NCI-H526 (cell line): ENCODE measurements around the gene PLB1.

Experiments used
- DNase-seq, 2 experiments: peaks; one replicate each; lab custom pipeline; 2025; lab: John Stamatoyannopoulos, UW

The PLB1 gene, protein sequence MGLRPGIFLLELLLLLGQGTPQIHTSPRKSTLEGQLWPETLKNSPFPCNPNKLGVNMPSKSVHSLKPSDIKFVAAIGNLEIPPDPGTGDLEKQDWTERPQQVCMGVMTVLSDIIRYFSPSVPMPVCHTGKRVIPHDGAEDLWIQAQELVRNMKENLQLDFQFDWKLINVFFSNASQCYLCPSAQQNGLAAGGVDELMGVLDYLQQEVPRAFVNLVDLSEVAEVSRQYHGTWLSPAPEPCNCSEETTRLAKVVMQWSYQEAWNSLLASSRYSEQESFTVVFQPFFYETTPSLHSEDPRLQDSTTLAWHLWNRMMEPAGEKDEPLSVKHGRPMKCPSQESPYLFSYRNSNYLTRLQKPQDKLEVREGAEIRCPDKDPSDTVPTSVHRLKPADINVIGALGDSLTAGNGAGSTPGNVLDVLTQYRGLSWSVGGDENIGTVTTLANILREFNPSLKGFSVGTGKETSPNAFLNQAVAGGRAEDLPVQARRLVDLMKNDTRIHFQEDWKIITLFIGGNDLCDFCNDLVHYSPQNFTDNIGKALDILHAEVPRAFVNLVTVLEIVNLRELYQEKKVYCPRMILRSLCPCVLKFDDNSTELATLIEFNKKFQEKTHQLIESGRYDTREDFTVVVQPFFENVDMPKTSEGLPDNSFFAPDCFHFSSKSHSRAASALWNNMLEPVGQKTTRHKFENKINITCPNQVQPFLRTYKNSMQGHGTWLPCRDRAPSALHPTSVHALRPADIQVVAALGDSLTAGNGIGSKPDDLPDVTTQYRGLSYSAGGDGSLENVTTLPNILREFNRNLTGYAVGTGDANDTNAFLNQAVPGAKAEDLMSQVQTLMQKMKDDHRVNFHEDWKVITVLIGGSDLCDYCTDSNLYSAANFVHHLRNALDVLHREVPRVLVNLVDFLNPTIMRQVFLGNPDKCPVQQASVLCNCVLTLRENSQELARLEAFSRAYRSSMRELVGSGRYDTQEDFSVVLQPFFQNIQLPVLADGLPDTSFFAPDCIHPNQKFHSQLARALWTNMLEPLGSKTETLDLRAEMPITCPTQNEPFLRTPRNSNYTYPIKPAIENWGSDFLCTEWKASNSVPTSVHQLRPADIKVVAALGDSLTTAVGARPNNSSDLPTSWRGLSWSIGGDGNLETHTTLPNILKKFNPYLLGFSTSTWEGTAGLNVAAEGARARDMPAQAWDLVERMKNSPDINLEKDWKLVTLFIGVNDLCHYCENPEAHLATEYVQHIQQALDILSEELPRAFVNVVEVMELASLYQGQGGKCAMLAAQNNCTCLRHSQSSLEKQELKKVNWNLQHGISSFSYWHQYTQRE (N-terminal part only)

DNA sequence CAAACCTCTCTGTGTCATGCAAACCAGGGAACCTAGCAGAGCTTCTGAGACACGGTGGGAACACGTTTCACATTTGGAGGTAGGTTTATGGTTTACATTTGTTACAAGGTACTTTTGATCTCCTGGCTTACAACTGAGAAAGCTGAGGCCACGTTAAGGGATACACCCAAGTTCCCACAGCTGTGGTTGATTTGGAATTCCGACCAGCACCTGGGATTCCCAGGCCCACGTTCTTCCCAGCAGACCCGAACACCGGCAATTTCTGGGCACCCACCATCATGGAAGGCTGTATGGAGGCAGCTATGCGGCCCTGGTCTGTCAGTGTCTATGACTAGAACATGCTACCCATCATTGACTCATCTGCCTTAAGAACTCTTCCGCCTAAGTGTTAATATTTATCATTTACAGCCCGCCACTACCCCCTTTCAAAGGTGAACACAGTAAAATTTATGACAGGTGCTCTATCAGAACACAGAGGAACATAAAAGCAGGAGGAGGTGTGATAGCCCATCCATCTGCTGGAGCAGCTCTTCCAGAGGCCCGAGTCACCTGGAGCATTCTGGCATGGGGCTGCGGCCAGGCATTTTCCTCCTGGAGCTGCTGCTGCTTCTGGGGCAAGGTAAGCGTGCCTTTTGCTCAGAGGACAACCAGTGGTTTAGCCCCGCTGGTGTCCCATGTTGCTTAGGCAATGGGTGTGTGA, at the start of gene PLB1:
TSS of gene PLB1 (plus strand) at position 510 of the 700 bp plus-strand sequence. CDS start at position 565, 55 bp downstream.
- no peak for DNase-seq

- DNase-seq, result no peak
These were observed 49.3 kb upstream of the PLB1 start for GRCh38 chr2:28446531-28446930.

DNA sequence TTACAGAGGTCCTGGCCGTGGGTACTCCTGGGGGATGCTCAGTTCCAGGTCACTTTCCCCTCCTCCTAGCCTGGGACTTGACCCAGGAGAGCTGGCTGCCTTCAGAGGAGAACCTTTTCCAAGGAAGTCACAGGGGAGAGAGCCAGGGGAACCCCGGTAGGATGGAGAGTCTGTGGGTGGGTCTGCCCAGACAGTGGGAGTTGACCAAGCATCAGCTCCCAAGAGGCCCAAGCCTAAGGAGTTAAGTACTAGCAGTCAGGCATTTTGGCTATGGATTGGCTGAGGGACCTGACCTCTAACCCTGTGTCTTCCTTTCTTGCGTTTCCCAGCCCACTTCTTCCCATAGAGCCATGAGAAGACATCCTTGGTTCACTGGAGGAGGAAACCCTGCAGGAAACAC, 48.8 kb upstream of the PLB1 start:
- DNase-seq, result no peak

GRCh38 chr2:28447943-28448792, 47.7 kb upstream of the PLB1 start:
- DNase-seq, result no peak

GRCh38 chr2:28448793-28449100, 47.1 kb upstream of the PLB1 start:
- no peak for DNase-seq

DNA sequence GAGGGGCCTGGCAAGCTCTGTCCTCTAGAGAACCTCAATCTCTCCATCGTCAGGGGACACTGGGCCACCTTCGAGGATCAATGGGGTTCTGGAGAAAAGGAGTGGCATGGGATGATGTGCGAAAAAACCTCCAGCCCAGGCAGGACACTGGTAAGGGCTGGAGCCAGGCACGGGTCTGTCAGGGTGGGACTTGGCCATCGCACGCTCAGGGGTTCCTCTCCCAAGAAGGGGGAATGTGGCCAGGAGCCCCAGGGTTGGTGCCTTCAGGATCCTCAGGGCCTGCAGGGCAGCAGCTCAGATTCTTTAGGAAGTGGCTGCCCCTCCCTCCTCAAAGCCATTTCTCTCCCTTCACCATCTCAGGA, 46.8 kb upstream of the PLB1 start:
- no peak for DNase-seq

DNA sequence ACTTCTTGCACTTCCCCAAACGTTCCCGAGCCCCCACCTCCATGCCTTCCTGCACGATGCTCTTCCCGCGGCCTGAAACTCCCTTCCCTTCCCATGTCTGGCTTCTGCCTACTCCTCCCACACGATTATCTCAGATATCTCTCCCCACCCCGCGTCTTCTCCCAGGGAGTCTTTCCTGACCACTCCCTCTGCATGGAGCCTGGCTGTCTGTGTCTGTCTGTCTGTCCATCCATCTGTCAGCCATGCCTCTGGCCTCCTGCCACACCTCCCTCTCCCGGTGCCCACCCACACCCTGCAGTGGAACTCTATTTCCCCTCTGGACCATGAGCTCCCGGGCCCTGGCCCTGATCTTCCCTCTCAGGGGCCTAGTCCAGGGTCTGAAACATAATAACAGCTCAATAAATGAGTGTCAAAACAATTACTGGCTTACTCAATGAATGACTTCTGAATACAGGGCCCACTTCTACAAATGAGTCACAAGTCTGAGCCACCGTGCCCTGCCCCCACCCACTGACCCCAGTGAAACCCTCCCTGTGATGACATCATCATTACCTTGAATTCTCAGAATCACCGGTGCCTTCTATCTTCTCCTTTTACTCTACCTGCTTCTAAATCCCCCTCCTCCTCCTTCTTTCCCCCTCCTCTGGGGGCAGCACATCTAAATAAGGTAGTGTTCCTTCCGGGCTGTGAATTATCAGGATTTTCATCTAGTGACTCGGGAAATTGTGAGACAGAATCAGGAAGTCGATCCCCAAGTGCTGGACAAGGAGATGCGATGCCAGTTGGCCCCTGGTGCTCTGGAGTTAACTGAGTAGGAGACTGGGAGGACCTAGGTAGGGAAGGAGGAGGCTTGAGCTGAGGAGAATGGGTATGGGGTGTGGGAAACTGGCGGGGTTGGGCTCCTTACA, 46.1 kb upstream of the PLB1 start:
- DNase-seq, result no peak

DNA sequence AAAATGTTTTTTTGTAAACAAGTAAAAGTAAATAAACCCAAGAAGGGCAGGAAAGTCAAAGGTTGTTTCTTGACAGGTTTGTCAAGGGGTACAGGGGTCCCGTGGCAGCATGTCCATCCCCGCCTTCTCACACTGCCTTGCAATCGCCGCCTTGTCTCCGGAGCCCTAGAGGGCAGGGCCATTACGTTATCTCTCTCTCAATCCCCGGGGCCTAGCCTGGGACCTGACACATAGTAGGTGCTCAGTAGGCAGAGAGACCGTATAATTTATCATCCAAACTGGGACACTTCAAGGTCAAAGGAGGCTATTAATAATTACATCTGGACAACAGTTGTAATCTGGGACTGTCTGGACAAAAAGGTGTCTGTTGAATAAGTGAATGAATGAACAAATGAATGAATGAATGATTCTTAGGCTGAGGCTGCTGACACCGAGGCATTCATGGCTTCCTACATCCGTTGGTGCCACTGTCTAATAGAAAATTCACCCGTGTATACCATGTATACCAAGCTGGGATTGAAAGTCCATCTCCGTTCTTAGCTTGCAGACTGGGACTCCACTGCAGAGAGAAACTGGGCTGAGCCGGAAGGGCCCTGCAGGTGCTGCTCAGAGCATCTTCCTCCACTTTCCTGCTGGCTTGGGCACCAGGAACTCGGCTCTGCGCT, 44.8 kb upstream of the PLB1 start:
- no peak for DNase-seq

GRCh38 chr2:28451793-28452533, 43.9 kb upstream of the PLB1 start:
- no peak for DNase-seq

DNA sequence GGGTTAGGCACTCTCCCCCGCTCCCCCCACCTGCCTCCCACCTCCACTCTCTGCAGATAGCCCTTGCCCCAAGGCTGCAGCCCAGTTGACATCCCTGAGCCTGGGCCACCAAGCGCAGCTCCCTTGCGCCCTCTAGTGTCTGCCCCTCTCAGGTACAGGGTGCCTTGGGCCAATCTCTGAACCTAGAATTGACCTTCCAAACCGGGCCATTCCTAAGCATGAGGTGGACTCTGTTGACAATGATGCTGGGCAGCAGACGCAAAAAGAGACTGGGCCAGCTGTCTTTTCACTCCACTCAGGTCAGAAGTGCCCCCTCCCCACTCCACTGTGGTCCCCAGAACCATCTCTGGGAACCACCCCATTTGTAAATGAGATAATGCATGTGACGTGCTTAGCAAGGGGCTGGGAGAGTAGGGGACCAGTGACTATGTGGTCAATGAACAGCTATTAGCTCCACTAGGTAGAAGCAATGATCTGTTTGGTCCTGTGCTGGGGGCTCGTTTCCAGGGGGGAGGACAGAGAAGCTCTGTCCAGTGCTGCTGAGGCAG, 43.3 kb upstream of the PLB1 start:
- peak in 1 of 2 experiments; percentile 49 for DNase-seq

DNA sequence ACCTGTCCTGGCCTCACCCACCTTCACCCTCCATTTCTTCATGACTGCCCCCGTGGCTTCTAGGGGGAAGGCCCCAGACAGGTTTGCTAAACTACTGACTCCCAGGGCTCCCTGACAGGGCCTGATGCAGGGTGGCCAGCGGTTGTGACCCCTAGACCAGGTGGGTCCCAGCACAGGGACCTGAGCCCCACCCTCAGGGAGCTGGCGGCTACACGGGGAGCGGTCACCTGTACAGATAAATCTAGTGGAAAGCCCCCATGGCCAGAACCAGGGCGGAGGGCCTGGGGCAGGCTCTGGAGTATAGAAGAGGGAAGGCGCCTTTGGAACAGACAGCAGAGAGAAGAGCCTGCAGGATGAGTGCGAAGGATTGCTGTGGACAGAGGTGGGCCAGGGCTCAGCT, 42.5 kb upstream of the PLB1 start:
- DNase-seq, result no peak

DNA sequence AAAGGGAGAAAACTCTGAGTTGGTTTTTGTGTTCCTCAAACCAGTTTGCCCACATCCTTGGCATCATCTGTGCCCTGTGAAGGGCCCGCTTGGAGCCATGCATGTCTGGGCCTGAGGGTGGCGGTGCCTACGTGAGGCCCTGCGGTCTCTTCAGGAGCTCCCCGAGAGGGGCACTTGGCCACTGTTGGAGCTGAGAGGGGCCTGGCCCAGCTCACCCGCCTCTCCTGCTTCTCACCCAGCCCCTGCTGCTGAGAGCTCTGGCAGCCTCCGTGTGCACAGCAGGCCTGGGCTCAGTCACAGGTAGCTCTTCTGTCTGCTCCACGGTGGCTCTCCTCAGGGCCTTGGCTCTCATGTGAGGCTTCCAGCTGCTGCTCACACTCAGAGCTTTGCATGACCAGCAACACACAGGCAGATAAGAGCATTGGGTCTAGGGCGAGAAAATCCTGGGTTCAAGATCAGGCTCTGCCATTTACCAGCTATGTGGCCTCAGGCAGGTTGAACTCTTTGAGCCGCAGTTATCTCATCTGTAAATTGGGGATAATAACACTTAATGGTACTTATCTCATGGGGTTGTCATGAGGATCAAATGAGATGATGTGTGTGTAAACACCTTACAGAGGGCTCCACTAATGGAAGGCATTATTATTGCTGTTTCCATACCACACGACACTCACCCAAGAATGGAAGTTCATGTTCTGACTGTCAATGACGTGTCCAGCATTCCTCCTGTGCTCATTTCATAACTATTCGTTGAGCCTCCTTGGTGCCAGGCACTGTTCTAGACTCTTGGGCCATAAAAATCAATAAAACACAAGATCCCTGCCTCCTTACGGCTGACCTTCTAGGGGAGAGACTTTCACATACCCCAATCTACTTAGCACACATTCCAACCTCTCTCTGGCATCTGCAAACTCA, 41.6 kb upstream of the PLB1 start:
- DNase-seq, result no peak

- no peak for DNase-seq
These were observed 38.6 kb upstream of the PLB1 start for GRCh38 chr2:28457237-28457636.

GRCh38 chr2:28461056-28461455, 34.8 kb upstream of the PLB1 start:
- DNase-seq, result no peak

DNA sequence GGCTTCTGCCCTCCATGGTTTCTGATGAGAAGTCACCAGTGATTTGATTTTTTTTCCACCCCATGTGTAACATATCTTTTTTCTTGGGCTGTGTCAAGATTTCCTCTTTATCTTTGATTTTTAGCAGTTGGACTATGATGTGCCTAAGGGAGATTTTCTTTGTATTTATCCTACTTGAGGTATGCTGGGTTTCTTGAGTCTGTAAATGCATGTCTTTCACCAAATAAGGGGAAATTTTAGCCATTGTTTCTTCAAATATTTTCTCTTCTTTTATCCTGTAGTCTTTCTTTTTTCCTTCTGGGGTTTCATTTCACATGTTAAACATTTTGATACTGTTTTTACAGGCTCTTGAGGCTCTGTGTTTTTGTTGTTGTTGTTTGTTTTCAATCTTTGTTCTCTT, 33.7 kb upstream of the PLB1 start:
- no peak for DNase-seq

GRCh38 chr2:28463211-28463816, 32.5 kb upstream of the PLB1 start:
- DNase-seq, result no peak

GRCh38 chr2:28463893-28464292, 32.0 kb upstream of the PLB1 start:
- no peak for DNase-seq
